Ectodermal cell (in vitro differentiated cells): ENCODE data around the gene SLC8A3.
A peak's percentile ranks its signal among the peaks of the same experiment; 100 is the strongest.

Experiments
- H3K27ac ChIP-seq: 2 replicates; pipeline ENCODE4 v1.7.0; 2013; ENCODE audit warnings: mild to moderate bottlenecking, low read depth, low read length; ENCODE audit not compliant: insufficient read depth, poor library complexity, severe bottlenecking
- H3K27me3 ChIP-seq: 2 replicates; pipeline ENCODE4 v1.7.0; 2013; ENCODE audit warnings: mild to moderate bottlenecking, low read length; ENCODE audit not compliant: insufficient read depth, control insufficient read depth, poor library complexity, severe bottlenecking
- H3K36me3 ChIP-seq: one replicate; pipeline ENCODE4 v1.7.0; 2013; ENCODE audit warnings: low read length; ENCODE audit not compliant: control insufficient read depth, insufficient read depth
- H3K4me1 ChIP-seq: one replicate; pipeline ENCODE4 v1.7.0; 2013; ENCODE audit warnings: low read length; ENCODE audit not compliant: control insufficient read depth, insufficient read depth
- H3K4me3 ChIP-seq: 2 replicates; pipeline ENCODE4 v1.7.0; 2013; ENCODE audit warnings: low read depth, low read length, control low read depth; ENCODE audit not compliant: insufficient read depth
- H3K9me3 ChIP-seq: 2 replicates; pipeline ENCODE4 v1.7.0; 2013; ENCODE audit warnings: mild to moderate bottlenecking, low read length, moderate library complexity; ENCODE audit not compliant: control insufficient read depth
- WGBS, 2 experiments: methylation state at CpG; one replicate each; pipeline ENCODE4 v1.1.7; 2013; ENCODE audit warnings: missing lambda C conversion rate in 2 of 2; 5-methylcytosine and 5-hydroxymethylcytosine counted together

The SLC8A3 gene

GRCh38 chr14:70177081-70177800, 11.5 kb downstream of the SLC8A3 start:
- H3K9me3 ChIP-seq = no peaks in the 10 kb centered on the region
- no peaks in the 10 kb centered on the region for H3K4me1 ChIP-seq
- WGBS, 2 experiments = 76 to 79% methylated on average over 3 of the region's 3 CpGs
- H3K4me3 ChIP-seq = no peak overlapping the region
- no peak overlapping the region for H3K27ac ChIP-seq
- peaks cover 4% of the 10 kb centered on the region for H3K27me3 ChIP-seq
- H3K36me3 ChIP-seq = no peaks in the 10 kb centered on the region

GRCh38 chr14:70173569-70173968, 15.2 kb downstream of the SLC8A3 start:
- Histone ChIP-seq H3K4me3 (no peak overlapping the region), H3K27me3 (no peaks in the 10 kb centered on the region), H3K36me3 (no peaks in the 10 kb centered on the region), H3K27ac (no peak overlapping the region), H3K4me1 (no peaks in the 10 kb centered on the region), H3K9me3 (no peaks in the 10 kb centered on the region)
- 96 to 97% methylated on average over 6 of the region's 6 CpGs for WGBS, 2 experiments

GRCh38 chr14:70171726-70172125, 17.0 kb downstream of the SLC8A3 start:
- H3K9me3 ChIP-seq = no peaks in the 10 kb centered on the region
- 91 to 93% methylated on average over 8 of the region's 8 CpGs for WGBS, 2 experiments
- H3K36me3 ChIP-seq = no peaks in the 10 kb centered on the region
- no peaks in the 10 kb centered on the region for H3K27me3 ChIP-seq
- no peak overlapping the region for H3K4me3 ChIP-seq
- H3K4me1 ChIP-seq = no peaks in the 10 kb centered on the region
- H3K27ac ChIP-seq = no peak overlapping the region

- WGBS, 2 experiments = 95 to 96% methylated on average over 4 of the region's 4 CpGs
- H3K27ac ChIP-seq = no peak overlapping the region
- H3K27me3 ChIP-seq = no peaks in the 10 kb centered on the region
- no peak overlapping the region for H3K4me3 ChIP-seq
- no peaks in the 10 kb centered on the region for H3K4me1 ChIP-seq
- H3K9me3 ChIP-seq = no peaks in the 10 kb centered on the region
- no peaks in the 10 kb centered on the region for H3K36me3 ChIP-seq
Observed at GRCh38 chr14:70170976-70171375, 17.8 kb downstream of the SLC8A3 start.

GRCh38 chr14:70168406-70168805, 20.3 kb downstream of the SLC8A3 start:
- Histone ChIP-seq H3K4me1 (no peaks in the 10 kb centered on the region), H3K9me3 (no peaks in the 10 kb centered on the region), H3K4me3 (no peak overlapping the region), H3K27me3 (no peaks in the 10 kb centered on the region), H3K27ac (no peak overlapping the region), H3K36me3 (no peaks in the 10 kb centered on the region)
- 95% methylated on average over 4 of the region's 4 CpGs for WGBS, 2 experiments

- no peaks in the 10 kb centered on the region for H3K27me3 ChIP-seq
- 96% methylated on average over 9 of the region's 9 CpGs for WGBS, 2 experiments
- H3K36me3 ChIP-seq = no peaks in the 10 kb centered on the region
- H3K4me3 ChIP-seq = no peak overlapping the region
- H3K4me1 ChIP-seq = no peaks in the 10 kb centered on the region
- H3K9me3 ChIP-seq = no peaks in the 10 kb centered on the region
- no peak overlapping the region for H3K27ac ChIP-seq
Observed at GRCh38 chr14:70166530-70167203, 22.1 kb downstream of the SLC8A3 start.

DNA sequence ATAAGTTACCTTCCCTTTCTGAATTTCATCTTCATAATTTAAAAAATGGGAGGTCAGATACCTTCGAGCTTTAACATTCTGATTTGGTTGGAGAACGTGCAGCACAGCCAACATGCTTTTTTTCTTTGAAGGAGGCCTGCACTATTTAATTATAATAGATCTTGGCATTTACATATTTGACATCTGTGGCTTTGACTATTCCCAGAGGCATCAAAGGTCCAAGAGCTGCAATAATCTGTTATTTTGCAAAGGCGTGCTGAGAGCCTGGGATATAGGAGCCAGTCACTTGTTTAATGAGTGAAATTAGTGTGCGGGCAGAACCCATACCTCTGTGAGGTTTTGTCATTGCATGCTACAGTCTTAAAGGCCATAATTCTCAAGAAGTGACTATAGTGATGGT, 26.4 kb downstream of the SLC8A3 start:
- Histone ChIP-seq H3K27me3 (no peaks in the 10 kb centered on the region), H3K27ac (no peak overlapping the region), H3K4me1 (no peaks in the 10 kb centered on the region), H3K36me3 (no peaks in the 10 kb centered on the region), H3K4me3 (no peak overlapping the region), H3K9me3 (no peaks in the 10 kb centered on the region)
- 92 to 95% methylated on average over 4 of the region's 4 CpGs for WGBS, 2 experiments

- no peaks in the 10 kb centered on the region for H3K9me3 ChIP-seq
- WGBS, 2 experiments = 89 to 92% methylated on average over 3 of the region's 3 CpGs
- peaks cover 10% of the 10 kb centered on the region for H3K4me1 ChIP-seq
- no peak overlapping the region for H3K4me3 ChIP-seq
- no peaks in the 10 kb centered on the region for H3K36me3 ChIP-seq
- H3K27me3 ChIP-seq = no peaks in the 10 kb centered on the region
- no peak overlapping the region for H3K27ac ChIP-seq
Observed at GRCh38 chr14:70156592-70156991, 32.2 kb downstream of the SLC8A3 start.

- Histone ChIP-seq H3K27me3 (no peaks in the 10 kb centered on the region), H3K36me3 (no peaks in the 10 kb centered on the region), H3K27ac (peak overlapping the region; percentile 41), H3K4me3 (no peak overlapping the region), H3K4me1 (peaks cover 10% of the 10 kb centered on the region), H3K9me3 (no peaks in the 10 kb centered on the region)
- WGBS, 2 experiments = 37 to 50% methylated on average over 4 of the region's 4 CpGs
Observed at GRCh38 chr14:70152704-70153103, 36.0 kb downstream of the SLC8A3 start.

GRCh38 chr14:70152081-70152480, 36.7 kb downstream of the SLC8A3 start:
- H3K36me3 ChIP-seq = no peaks in the 10 kb centered on the region
- no peaks in the 10 kb centered on the region for H3K9me3 ChIP-seq
- peaks cover 10% of the 10 kb centered on the region for H3K4me1 ChIP-seq
- 93 to 94% methylated on average over 3 of the region's 3 CpGs for WGBS, 2 experiments
- H3K4me3 ChIP-seq = no peak overlapping the region
- H3K27me3 ChIP-seq = no peaks in the 10 kb centered on the region
- H3K27ac ChIP-seq = no peak overlapping the region
